Measurements from ENCODE around the gene MON2.

The MON2 gene, protein sequence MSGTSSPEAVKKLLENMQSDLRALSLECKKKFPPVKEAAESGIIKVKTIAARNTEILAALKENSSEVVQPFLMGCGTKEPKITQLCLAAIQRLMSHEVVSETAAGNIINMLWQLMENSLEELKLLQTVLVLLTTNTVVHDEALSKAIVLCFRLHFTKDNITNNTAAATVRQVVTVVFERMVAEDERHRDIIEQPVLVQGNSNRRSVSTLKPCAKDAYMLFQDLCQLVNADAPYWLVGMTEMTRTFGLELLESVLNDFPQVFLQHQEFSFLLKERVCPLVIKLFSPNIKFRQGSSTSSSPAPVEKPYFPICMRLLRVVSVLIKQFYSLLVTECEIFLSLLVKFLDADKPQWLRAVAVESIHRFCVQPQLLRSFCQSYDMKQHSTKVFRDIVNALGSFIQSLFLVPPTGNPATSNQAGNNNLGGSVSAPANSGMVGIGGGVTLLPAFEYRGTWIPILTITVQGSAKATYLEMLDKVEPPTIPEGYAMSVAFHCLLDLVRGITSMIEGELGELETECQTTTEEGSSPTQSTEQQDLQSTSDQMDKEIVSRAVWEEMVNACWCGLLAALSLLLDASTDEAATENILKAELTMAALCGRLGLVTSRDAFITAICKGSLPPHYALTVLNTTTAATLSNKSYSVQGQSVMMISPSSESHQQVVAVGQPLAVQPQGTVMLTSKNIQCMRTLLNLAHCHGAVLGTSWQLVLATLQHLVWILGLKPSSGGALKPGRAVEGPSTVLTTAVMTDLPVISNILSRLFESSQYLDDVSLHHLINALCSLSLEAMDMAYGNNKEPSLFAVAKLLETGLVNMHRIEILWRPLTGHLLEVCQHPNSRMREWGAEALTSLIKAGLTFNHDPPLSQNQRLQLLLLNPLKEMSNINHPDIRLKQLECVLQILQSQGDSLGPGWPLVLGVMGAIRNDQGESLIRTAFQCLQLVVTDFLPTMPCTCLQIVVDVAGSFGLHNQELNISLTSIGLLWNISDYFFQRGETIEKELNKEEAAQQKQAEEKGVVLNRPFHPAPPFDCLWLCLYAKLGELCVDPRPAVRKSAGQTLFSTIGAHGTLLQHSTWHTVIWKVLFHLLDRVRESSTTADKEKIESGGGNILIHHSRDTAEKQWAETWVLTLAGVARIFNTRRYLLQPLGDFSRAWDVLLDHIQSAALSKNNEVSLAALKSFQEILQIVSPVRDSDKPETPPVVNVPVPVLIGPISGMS (N-terminal part only)

DNA sequence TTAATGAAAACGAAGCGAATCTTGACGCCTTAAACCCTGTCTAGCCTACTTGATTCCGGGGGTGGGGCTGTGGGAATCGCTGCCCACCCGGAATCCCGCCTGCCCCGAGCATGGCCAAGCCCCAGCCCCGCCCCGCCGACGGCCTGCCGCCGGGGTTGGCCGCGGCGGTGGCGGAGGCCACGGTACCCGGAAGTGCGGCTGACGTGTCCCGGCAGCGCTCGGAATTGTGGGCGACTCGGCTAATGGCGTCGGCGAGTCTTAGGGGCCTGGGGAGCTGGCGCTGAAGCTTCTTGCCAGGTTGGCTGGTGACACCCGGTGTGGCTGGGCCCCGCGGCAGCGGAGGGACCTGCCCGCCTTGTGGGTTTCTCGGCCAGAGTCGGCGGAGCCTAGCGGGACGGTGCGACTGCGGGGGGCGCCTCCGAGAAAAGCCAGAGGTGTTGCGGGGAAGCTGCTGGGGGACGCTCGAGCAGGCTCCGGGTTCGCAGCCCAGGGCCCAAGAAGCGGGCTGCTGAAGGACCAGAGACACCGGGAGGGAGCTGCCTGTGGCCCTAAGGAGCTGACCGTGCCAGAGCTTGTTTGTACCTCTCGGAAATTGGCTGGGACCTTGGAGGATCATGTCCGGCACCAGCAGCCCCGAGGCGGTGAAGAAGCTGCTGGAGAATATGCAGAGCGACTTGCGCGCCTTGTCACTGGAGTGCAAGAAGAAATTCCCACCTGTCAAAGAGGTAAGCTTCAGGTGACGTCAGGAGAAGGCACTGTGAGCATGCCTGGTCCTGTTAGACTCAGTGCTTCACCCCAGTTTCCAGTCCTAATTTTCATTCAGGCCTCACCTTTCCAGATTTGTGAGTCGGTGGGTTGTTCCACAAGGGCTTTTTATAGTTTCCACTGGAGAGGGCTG is at the start of gene MON2:
Gene MON2 (plus strand): TSS at position 233 of the 898 bp plus-strand sequence. CDS start 382 bp downstream, at position 615.
- peaks cover 2% of the 10 kb centered on the region for H3K27me3 ChIP-seq (ENCODE audit: control insufficient read depth, insufficient read depth, low read length)
- H3K9me3 ChIP-seq (ENCODE audit: control insufficient read depth, insufficient read depth, low read length) = no peaks in the 10 kb centered on the region
- H3K4me1 ChIP-seq (ENCODE audit: control insufficient read depth, insufficient read depth, low read length) = peaks cover 4% of the 10 kb centered on the region
- peak within 1 kb of the TSS; percentile 61 for H3K9ac ChIP-seq (ENCODE audit: low read depth, low read length)
- H3K36me3 ChIP-seq (ENCODE audit: control insufficient read depth, insufficient read depth, low read length) = no peaks in the 10 kb centered on the region
- H3K4me3 ChIP-seq (ENCODE audit: low read depth, low read length) = peak within 1 kb of the TSS; percentile 88

DNA sequence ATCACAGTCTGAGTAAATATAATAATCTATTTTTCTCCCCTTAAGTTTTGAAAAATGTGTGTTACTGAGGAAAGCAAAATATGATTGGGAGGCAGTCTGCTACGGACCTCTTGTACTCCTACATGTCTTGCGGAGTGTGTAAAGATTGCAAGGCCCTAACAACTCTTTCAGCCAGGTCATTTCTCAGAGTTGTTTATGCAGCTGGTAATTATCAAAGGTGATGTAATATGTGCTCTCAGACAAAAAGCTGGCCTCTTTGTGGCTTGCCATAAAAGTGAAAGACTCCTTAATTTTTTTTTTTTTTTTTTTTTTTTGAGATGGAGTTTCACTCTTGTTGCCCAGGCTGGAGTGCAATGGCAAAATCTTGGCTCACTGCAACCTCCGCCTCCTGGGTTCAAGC is 40.5 kb upstream of the MON2 start:
- peaks cover 5% of the 10 kb centered on the region for H3K27me3 ChIP-seq (ENCODE audit: control insufficient read depth, insufficient read depth, low read length)
- no peak overlapping the region for H3K4me3 ChIP-seq (ENCODE audit: low read depth, low read length)
- H3K9me3 ChIP-seq (ENCODE audit: control insufficient read depth, insufficient read depth, low read length) = no peaks in the 10 kb centered on the region
- no peaks in the 10 kb centered on the region for H3K4me1 ChIP-seq (ENCODE audit: control insufficient read depth, insufficient read depth, low read length)
- no peaks in the 10 kb centered on the region for H3K36me3 ChIP-seq (ENCODE audit: control insufficient read depth, insufficient read depth, low read length)
- no peak overlapping the region for H3K9ac ChIP-seq (ENCODE audit: low read depth, low read length)

DNA sequence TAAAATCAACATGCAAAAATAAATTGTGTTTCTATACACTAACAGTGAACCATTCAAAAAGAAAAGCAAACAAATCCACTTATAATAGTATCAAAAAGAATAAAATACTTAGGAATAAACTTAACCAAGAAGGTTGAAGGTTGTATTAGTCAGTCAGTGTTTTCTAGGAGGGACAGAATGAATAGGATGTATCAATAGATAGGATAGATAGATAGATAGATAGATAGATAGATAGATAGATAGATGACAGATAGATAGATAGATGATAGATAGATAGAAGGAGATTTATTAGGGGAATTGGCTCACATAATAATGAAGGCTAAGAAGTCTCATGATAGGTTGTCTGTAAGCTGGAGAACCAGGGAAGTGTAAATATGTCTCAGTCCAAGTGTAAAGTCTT is 37.2 kb upstream of the MON2 start:
- no peak overlapping the region for H3K9ac ChIP-seq (ENCODE audit: low read depth, low read length)
- no peaks in the 10 kb centered on the region for H3K4me1 ChIP-seq (ENCODE audit: control insufficient read depth, insufficient read depth, low read length)
- no peaks in the 10 kb centered on the region for H3K9me3 ChIP-seq (ENCODE audit: control insufficient read depth, insufficient read depth, low read length)

DNA sequence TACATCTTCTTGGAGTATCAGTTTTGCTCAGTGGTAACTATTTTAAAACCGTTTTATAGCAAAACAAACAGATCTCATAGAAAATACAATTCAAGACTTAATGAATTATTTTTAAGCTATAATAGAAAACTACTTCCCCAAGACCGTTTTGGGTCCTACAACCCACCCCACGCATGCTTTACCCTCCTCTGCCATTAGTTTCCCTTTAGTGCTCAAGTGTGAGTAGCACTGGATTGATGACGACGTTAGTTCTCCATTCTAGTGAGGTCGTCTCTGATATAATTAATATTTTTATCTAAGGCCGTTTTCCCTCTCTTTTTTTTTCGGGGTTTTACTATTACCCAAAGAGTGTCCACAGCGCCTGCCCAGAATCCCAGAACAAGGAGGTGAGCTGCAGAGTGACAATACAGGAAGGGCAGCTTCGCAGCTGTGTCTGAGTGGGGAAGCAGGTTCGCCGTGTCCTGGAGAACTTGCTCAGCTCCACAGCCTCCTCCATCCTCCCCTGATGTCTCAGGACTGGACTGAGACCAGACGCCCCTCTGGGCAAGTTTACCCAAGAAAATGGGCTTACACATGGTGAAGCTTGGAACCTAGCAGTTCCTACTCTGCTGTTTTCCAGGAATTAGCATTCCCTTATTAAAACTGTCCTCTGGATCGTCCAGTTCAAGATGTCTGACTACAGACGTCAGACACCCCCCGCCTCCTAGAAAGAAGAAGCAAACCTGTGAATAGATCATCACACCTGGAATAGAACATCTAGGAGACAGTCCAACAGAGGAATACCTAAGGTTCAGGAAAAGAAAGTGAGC is 31.9 kb upstream of the MON2 start:
- H3K4me3 ChIP-seq (ENCODE audit: low read depth, low read length) = peak overlapping the region; percentile 79
- H3K36me3 ChIP-seq (ENCODE audit: control insufficient read depth, insufficient read depth, low read length) = no peaks in the 10 kb centered on the region
- no peaks in the 10 kb centered on the region for H3K9me3 ChIP-seq (ENCODE audit: control insufficient read depth, insufficient read depth, low read length)
- peaks cover 53% of the 10 kb centered on the region for H3K27me3 ChIP-seq (ENCODE audit: control insufficient read depth, insufficient read depth, low read length)
- H3K9ac ChIP-seq (ENCODE audit: low read depth, low read length) = no peak overlapping the region
- H3K4me1 ChIP-seq (ENCODE audit: control insufficient read depth, insufficient read depth, low read length) = no peaks in the 10 kb centered on the region

More for the DNA sequence above, 37.2 kb upstream of the MON2 start:
- H3K36me3 ChIP-seq (ENCODE audit: control insufficient read depth, insufficient read depth, low read length) = no peaks in the 10 kb centered on the region
- no peak overlapping the region for H3K4me3 ChIP-seq (ENCODE audit: low read depth, low read length)
- peaks cover 29% of the 10 kb centered on the region for H3K27me3 ChIP-seq (ENCODE audit: control insufficient read depth, insufficient read depth, low read length)

DNA sequence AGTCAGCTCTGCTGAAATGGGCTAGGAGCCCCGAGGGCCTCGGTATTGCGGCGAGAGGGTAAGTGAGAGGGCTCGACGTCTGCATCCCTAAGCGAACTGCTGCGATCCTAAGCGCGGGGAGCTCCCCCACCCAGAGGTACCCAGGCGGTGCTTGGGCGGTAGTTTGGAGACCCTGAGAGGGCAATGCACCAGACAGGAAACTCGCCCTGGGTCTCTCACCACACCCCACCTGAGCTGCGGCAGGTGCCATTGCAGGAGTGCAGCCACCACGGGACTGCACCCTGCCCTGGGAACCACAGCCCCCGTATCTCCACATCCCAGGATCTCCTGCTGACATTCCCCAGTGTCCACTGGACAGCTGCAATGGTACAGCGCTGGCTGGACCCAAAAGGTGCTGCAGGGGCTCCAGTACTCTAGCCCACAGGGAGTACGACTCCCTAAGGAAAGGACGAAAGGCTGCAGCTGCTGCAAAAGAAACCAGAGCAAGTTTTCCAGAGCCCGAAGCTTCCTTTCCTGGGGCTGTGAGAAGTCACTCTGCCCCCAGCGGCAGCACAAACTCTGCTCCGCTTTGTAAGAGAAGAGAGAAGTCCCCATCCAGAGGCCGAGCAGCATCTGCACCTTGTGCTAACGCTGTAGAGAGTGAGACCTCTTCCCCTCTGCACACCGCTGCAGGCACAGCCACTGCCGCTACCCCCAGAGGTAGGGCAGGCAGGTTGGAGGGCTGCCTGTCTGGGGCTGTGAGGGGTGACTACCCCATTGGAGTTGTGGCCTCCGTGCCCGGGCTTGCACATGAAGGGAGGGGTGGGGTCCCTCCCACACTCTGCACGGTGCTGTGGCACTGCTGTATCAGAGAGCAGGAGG is 31.1 kb upstream of the MON2 start:
- peaks cover 53% of the 10 kb centered on the region for H3K27me3 ChIP-seq (ENCODE audit: control insufficient read depth, insufficient read depth, low read length)
- H3K4me3 ChIP-seq (ENCODE audit: low read depth, low read length) = peak overlapping the region; percentile 79
- no peaks in the 10 kb centered on the region for H3K4me1 ChIP-seq (ENCODE audit: control insufficient read depth, insufficient read depth, low read length)
- no peaks in the 10 kb centered on the region for H3K36me3 ChIP-seq (ENCODE audit: control insufficient read depth, insufficient read depth, low read length)
- no peaks in the 10 kb centered on the region for H3K9me3 ChIP-seq (ENCODE audit: control insufficient read depth, insufficient read depth, low read length)
- peak overlapping the region; percentile 42 for H3K9ac ChIP-seq (ENCODE audit: low read depth, low read length)

DNA sequence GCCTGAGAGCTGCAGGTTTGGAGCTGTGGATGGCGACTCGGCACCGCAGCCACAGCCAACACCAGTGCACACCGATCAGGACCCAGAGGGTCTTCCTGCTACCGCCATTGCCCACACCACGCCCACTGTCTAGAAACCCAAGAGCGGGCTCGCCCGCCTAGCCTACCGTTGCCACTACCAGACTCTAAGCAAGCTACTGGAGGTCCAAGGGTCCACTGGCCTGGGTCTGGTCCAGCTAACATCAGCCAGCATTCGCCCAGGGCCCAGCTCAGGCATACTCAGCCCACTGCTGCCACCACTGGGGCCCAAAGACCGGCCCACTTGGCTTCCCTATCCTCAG is 30.5 kb upstream of the MON2 start:
- H3K4me3 ChIP-seq (ENCODE audit: low read depth, low read length) = peak overlapping the region; percentile 79
- H3K9me3 ChIP-seq (ENCODE audit: control insufficient read depth, insufficient read depth, low read length) = no peaks in the 10 kb centered on the region
- no peaks in the 10 kb centered on the region for H3K36me3 ChIP-seq (ENCODE audit: control insufficient read depth, insufficient read depth, low read length)
- no peaks in the 10 kb centered on the region for H3K4me1 ChIP-seq (ENCODE audit: control insufficient read depth, insufficient read depth, low read length)
- H3K27me3 ChIP-seq (ENCODE audit: control insufficient read depth, insufficient read depth, low read length) = peaks cover 48% of the 10 kb centered on the region
- H3K9ac ChIP-seq (ENCODE audit: low read depth, low read length) = peak overlapping the region; percentile 42

DNA sequence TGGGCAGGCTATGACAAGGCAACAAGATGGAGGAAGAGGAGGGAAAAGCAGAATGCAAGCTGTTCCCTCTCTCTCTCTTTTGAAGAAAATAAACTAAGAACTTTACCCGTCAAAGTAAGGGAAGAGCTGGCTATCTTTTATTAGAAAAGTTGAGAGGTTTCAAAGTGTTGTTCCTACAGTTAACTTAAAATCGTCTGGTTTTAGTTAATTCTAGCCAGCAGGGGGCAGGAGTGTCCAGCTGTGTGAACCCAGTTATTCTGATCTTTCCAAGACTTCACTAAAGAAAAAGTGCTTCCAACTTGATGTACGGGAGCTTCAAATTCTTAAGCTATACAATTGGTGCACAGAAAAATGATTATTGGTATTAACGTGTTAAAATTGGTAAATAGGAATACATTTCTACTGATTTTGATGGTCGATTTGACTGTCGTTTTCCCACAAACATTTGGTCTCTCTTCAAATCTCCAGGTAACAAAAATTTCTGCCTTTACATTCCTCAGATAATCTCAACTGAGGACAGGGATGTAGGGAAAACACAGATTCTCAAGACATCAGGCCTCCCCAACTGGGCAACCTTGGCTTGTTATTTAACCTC is 28.4 kb upstream of the MON2 start:
- no peak overlapping the region for H3K9ac ChIP-seq (ENCODE audit: low read depth, low read length)
- no peaks in the 10 kb centered on the region for H3K36me3 ChIP-seq (ENCODE audit: control insufficient read depth, insufficient read depth, low read length)
- H3K4me1 ChIP-seq (ENCODE audit: control insufficient read depth, insufficient read depth, low read length) = no peaks in the 10 kb centered on the region
- H3K4me3 ChIP-seq (ENCODE audit: low read depth, low read length) = no peak overlapping the region
- no peaks in the 10 kb centered on the region for H3K9me3 ChIP-seq (ENCODE audit: control insufficient read depth, insufficient read depth, low read length)
- H3K27me3 ChIP-seq (ENCODE audit: control insufficient read depth, insufficient read depth, low read length) = peaks cover 35% of the 10 kb centered on the region

DNA sequence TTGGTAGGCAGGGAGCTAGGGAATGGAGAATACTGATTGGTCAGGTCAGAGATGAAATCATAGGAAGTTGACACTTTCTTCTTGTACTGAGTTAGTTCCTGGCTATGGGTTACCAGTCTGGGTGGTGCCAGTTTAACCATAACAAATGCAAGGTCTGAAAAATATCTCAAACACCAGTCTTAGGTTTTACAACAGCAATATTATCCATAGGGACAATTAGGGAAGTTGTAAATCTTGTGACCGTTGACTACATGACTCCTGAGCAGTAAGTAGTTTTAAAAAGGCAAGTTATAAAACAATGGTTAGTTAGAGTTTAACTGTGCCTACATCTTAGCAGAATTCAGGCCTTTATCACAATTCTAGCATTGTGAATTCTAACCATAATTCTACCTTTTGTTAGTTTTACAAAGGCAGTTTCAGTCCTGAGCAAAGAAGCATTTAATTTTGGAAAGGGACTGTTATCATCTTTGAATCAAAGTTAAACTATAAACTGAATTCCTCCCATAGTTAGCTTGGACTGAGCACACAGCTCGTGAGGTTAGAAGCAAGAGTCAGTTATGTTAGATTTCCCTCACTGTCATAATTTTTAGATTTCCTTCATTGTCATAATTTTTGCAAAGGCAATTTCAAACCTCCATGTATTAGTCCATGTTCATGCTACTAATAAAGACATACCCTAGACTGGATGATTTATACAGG is 19.7 kb upstream of the MON2 start:
- Histone ChIP-seq H3K36me3 (ENCODE audit: control insufficient read depth, insufficient read depth, low read length) (no peaks in the 10 kb centered on the region), H3K9me3 (ENCODE audit: control insufficient read depth, insufficient read depth, low read length) (no peaks in the 10 kb centered on the region), H3K4me3 (ENCODE audit: low read depth, low read length) (no peak overlapping the region), H3K9ac (ENCODE audit: low read depth, low read length) (no peak overlapping the region), H3K27me3 (ENCODE audit: control insufficient read depth, insufficient read depth, low read length) (no peaks in the 10 kb centered on the region), H3K4me1 (ENCODE audit: control insufficient read depth, insufficient read depth, low read length) (no peaks in the 10 kb centered on the region)

DNA sequence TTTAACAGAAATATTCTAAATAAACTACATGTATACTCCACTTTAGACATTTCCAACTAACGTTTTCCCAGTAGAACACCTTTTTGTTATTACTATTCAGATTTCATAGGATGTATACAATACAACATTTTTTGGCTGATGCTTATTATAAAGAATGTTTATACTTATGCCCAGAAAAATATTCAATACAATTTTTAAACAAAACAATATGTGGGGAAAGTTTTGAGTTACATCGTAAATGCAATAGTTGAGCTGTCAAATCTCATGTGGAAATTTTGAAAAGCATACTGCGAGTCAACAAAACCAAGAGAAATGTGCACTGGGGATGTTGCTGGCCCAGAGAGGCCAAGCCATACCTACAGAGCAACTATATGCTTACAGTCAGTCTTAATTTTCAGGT is 18.2 kb upstream of the MON2 start:
- no peaks in the 10 kb centered on the region for H3K36me3 ChIP-seq (ENCODE audit: control insufficient read depth, insufficient read depth, low read length)
- no peak overlapping the region for H3K4me3 ChIP-seq (ENCODE audit: low read depth, low read length)
- H3K9me3 ChIP-seq (ENCODE audit: control insufficient read depth, insufficient read depth, low read length) = no peaks in the 10 kb centered on the region
- no peaks in the 10 kb centered on the region for H3K4me1 ChIP-seq (ENCODE audit: control insufficient read depth, insufficient read depth, low read length)
- H3K9ac ChIP-seq (ENCODE audit: low read depth, low read length) = no peak overlapping the region
- H3K27me3 ChIP-seq (ENCODE audit: control insufficient read depth, insufficient read depth, low read length) = no peaks in the 10 kb centered on the region

All from iPS-15b (cell line).